Ishikawa (cell line): ENCODE measurements around the gene PA2G4.

Experiments used
- CEBPB ChIP-seq: IDR thresholded peaks from 2 replicates; pipeline ENCODE4 v1.6.1; 2012
- CREB1 ChIP-seq: IDR thresholded peaks from 2 replicates; pipeline ENCODE4 v1.6.1; 2012; ENCODE audit warnings: low read depth
- EGR1 ChIP-seq: IDR thresholded peaks from 2 replicates; pipeline ENCODE4 v1.6.1; 2012
- EP300 ChIP-seq: IDR thresholded peaks from 2 replicates; pipeline ENCODE4 v1.6.1; 2012; ENCODE audit warnings: borderline replicate concordance
- FOXM1 ChIP-seq: IDR thresholded peaks from 2 replicates; pipeline ENCODE4 v1.6.1; 2012; ENCODE audit warnings: low read depth, borderline replicate concordance
- MAX ChIP-seq: IDR thresholded peaks from 2 replicates; pipeline ENCODE4 v1.6.1; 2012
- NFIC ChIP-seq: IDR thresholded peaks from 2 replicates; pipeline ENCODE4 v1.6.1; 2012
- RAD21 ChIP-seq: IDR thresholded peaks from 2 replicates; pipeline ENCODE4 v1.6.1; 2012; ENCODE audit warnings: low read depth
- REST ChIP-seq: IDR thresholded peaks from 2 replicates; pipeline ENCODE4 v1.6.1; 2012; ENCODE audit warnings: low read depth, mild to moderate bottlenecking
- TAF1 ChIP-seq: IDR thresholded peaks from 2 replicates; pipeline ENCODE4 v1.6.1; 2012; ENCODE audit warnings: low read depth, mild to moderate bottlenecking
- TCF12 ChIP-seq: IDR thresholded peaks from 2 replicates; pipeline ENCODE4 v1.6.1; 2012; ENCODE audit warnings: low read depth
- TEAD4 ChIP-seq: IDR thresholded peaks from 2 replicates; pipeline ENCODE4 v1.6.1; 2012
- YY1 ChIP-seq: IDR thresholded peaks from 2 replicates; pipeline ENCODE4 v1.6.1; 2012; ENCODE audit warnings: low read depth
- ZBTB7A ChIP-seq: IDR thresholded peaks from 2 replicates; pipeline ENCODE4 v1.6.1; 2012; ENCODE audit warnings: low read depth
- TF ChIP-seq, protein P1 (sequence below): IDR thresholded peaks from 2 replicates; pipeline ENCODE4 v1.6.1; 2012

Gene PA2G4

DNA sequence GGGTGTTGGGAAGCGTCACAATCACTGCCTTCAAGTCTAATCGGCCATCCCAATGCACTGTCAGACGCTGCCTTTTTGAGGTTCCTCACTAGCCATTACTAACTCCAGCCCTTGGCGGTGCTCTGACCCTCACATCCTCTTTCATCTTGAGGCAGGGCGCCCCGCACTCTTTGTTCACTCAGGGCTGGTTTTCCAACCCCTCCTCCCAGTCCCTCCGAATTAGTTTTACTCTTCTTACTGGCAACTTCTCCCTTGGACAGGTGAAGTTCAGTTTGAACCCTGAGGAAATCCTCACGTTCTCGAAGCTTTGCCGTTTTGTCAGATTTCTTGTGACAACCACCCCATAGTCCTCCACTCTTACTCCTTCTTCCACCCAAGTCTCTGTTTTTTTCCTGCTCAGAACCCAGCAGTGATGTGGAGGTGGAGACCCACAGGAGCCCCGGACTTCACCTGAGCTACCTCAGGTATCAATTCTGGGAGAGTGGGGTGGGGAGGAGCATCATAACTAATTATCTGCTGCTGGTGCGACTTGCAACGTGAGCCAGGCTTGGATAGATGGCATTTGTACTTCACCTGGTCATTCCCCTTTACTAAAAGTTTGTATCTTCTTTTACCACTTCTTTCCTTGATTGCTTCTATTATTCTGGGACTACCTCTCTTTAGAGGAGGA, 14.5 kb downstream of the PA2G4 start:
- no peak for TF ChIP-seq EGR1
- TF ChIP-seq TEAD4, result no peak
- TF ChIP-seq CREB1, result no peak
- TF ChIP-seq, protein P1, sequence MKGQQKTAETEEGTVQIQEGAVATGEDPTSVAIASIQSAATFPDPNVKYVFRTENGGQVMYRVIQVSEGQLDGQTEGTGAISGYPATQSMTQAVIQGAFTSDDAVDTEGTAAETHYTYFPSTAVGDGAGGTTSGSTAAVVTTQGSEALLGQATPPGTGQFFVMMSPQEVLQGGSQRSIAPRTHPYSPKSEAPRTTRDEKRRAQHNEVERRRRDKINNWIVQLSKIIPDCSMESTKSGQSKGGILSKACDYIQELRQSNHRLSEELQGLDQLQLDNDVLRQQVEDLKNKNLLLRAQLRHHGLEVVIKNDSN, result no peak
- TF ChIP-seq NFIC, result no peak
- TF ChIP-seq REST, result no peak
- no peak for TF ChIP-seq CEBPB
- no peak for TF ChIP-seq MAX
- TF ChIP-seq RAD21, result no peak
- TF ChIP-seq TAF1, result no peak
- no peak for TF ChIP-seq EP300
- no peak for TF ChIP-seq YY1
- TF ChIP-seq ZBTB7A, result no peak; the same call in 1 of the 2 replicates

DNA sequence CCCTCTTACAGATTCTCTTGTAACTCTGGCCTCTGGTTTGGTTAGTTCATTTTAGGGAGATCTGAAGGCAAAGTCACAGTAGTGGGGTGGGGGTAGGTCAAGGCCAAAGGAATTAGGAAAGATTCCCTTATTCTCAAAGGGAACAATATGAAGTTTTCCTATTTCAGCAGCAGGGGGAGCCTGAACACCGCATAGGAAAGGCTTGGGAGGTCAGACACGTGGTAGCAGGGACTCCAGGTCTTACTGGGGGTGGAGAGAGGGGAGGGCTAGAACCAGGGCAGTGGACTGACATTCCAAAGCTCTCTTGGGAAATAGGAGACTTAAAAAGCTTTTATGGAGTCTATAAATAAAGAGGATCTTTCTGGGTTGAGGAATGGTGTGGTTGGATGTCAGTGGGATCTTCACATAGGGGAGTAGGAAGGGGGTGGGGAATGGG, 15.0 kb downstream of the PA2G4 start:
- TF ChIP-seq CEBPB (no peak), CREB1 (no peak), EP300 (no peak), TAF1 (0 out of 2 replicates have a peak, but pooled peaks have one; percentile 13), TCF12 (no peak), REST (no peak), ZBTB7A (no peak), EGR1 (no peak), TEAD4 (0 out of 2 replicates have a peak, but pooled peaks have one; percentile 13), YY1 (no peak), FOXM1 (no peak), NFIC (no peak), RAD21 (peak; percentile 90), MAX (peak; percentile 97)
- TF ChIP-seq, protein P1, result peak; percentile 90

GRCh38 chr12:56120158-56120846, 15.9 kb downstream of the PA2G4 start:
- TF ChIP-seq TCF12 (no peak), TEAD4 (no peak), CREB1 (no peak), EGR1 (no peak), EP300 (no peak), REST (no peak), TAF1 (no peak), MAX (no peak), CEBPB (no peak), FOXM1 (no peak), ZBTB7A (no peak), NFIC (no peak), RAD21 (no peak)
- TF ChIP-seq, protein P1, result no peak
